NT2/D1 (cell line): ENCODE data around the gene PRAC2.
A peak's percentile ranks its signal among the peaks of the same experiment; 100 is the strongest.

ENCODE experiments used
- DNase-seq: peaks from one replicate; pipeline ENCODE4 v3.0.0-alpha.2; 2011; ENCODE audit warnings: low read depth, low spot score
- H3K27me3 ChIP-seq: 2 replicates; pipeline ENCODE4 v1.6.0; 2011; ENCODE audit warnings: mild to moderate bottlenecking; ENCODE audit not compliant: insufficient read length, insufficient read depth
- H3K36me3 ChIP-seq: 2 replicates; pipeline ENCODE4 v1.6.1; 2011; ENCODE audit warnings: mild to moderate bottlenecking, low read length, mixed read lengths; ENCODE audit not compliant: insufficient read depth, insufficient read length
- H3K4me1 ChIP-seq: 2 replicates; pipeline ENCODE4 v1.5.1; 2011; ENCODE audit not compliant: insufficient read depth, insufficient read length
- H3K4me3 ChIP-seq: 2 replicates; pipeline ENCODE4 v1.5.1; 2011; ENCODE audit warnings: low read depth; ENCODE audit not compliant: insufficient read length
- H3K9ac ChIP-seq: 2 replicates; pipeline ENCODE4 v1.6.0; 2011; ENCODE audit warnings: low read depth; ENCODE audit not compliant: insufficient read length
- H3K9me3 ChIP-seq: 2 replicates; pipeline ENCODE4 v1.5.1; 2011; ENCODE audit warnings: mild to moderate bottlenecking, low read length; ENCODE audit not compliant: insufficient read depth
- SUZ12 ChIP-seq: IDR thresholded peaks from 2 replicates; pipeline ENCODE4 v1.6.1; 2011; ENCODE audit not compliant: insufficient read length, insufficient read depth; ENCODE audit errors: extremely low read depth
- YY1 ChIP-seq: IDR thresholded peaks from 2 replicates; pipeline ENCODE4 v1.6.1; 2011; ENCODE audit not compliant: insufficient read length, insufficient read depth
- ZNF274 ChIP-seq: IDR thresholded peaks from 2 replicates; pipeline ENCODE4 v1.6.1; 2011; ENCODE audit warnings: mild to moderate bottlenecking, low read depth, low read length

Gene PRAC2

GRCh38 chr17:48722201-48722907 is 631 bp upstream of the PRAC2 start, which contains the start of gene PRAC1:
PRAC1 (minus strand) TSS chr17:48722518; CDS start chr17:48722392, 126 bp downstream.
- TF ChIP-seq SUZ12 (peak; percentile 47), ZNF274 (no peak), YY1 (no peak)
- H3K27me3 ChIP-seq = peaks cover 100% of the 10 kb centered on the region
- H3K36me3 ChIP-seq = no peaks in the 10 kb centered on the region
- H3K9me3 ChIP-seq = no peaks in the 10 kb centered on the region
- DNase-seq = no peak
- H3K4me1 ChIP-seq = peaks cover 20% of the 10 kb centered on the region
- H3K4me3 ChIP-seq = peak within 1 kb of the TSS; percentile 12
- H3K9ac ChIP-seq = peak within 1 kb of the TSS; percentile 13

GRCh38 chr17:48723423-48724250 is 652 bp downstream of the PRAC2 start:
- DNase-seq = no peak
- TF ChIP-seq SUZ12 (no peak), ZNF274 (no peak), YY1 (no peak)
- H3K9me3 ChIP-seq = no peaks in the 10 kb centered on the region
- H3K4me3 ChIP-seq = peak overlapping the region; percentile 12
- H3K9ac ChIP-seq = peak overlapping the region; percentile 13
- H3K27me3 ChIP-seq = peaks cover 100% of the 10 kb centered on the region
- H3K36me3 ChIP-seq = no peaks in the 10 kb centered on the region
- H3K4me1 ChIP-seq = peaks cover 14% of the 10 kb centered on the region

DNA sequence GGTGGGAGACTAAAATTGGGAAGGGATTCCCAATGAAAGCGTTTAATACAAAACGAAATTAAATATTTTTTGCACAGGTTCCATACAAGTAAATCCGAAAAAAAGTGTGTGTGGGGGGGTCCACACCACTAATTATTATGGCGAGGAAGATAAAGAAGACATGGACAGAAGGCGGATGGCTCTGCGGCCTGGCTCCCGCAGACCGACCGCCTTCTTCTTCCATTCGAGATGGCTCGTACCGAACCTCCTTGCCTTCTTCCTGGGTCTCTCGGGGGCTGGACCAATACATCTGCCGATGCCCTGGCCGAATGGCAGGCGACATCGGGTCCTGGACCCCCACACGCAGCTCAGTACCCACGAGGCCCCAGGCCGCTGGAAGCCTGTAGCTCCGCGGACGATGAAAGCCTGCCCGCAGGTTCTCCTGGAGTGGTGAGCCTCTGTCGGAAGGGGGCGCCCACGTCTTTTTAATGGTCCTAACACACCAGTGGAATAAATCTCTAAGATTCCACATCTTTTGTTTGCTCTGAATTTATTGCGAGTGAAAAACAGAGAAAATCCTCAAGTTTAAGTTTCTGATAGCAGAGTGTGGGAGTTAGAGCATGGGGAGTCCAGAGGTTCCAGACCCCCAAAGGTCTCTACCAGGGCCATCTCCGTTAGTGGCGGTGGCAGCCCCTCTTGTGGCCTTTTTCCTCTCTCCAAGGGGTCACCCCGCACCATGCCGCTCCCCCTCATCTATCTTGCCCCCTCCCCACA is 1.4 kb downstream of the PRAC2 start:
- no peak for DNase-seq
- Histone ChIP-seq H3K36me3 (no peaks in the 10 kb centered on the region), H3K9ac (no peak overlapping the region), H3K27me3 (peaks cover 99% of the 10 kb centered on the region), H3K9me3 (no peaks in the 10 kb centered on the region), H3K4me1 (peaks cover 8% of the 10 kb centered on the region), H3K4me3 (no peak overlapping the region)
- TF ChIP-seq YY1 = no peak
- TF ChIP-seq SUZ12 = peak; percentile 65

- TF ChIP-seq ZNF274 = no peak
- no peak for TF ChIP-seq SUZ12
- TF ChIP-seq YY1 = no peak
- H3K36me3 ChIP-seq = no peaks in the 10 kb centered on the region
- no peak overlapping the region for H3K4me3 ChIP-seq
- H3K9ac ChIP-seq = no peak overlapping the region
- peaks cover 99% of the 10 kb centered on the region for H3K27me3 ChIP-seq
- no peaks in the 10 kb centered on the region for H3K9me3 ChIP-seq
- DNase-seq = no peak
- peaks cover 6% of the 10 kb centered on the region for H3K4me1 ChIP-seq
Measured at GRCh38 chr17:48725004-48725287, 2.0 kb downstream of the PRAC2 start.

- Histone ChIP-seq H3K36me3 (no peaks in the 10 kb centered on the region), H3K9ac (no peak overlapping the region)
- TF ChIP-seq YY1 = no peak
- no peak for TF ChIP-seq ZNF274
- no peak for TF ChIP-seq SUZ12
Measured at GRCh38 chr17:48725288-48726064, 2.5 kb downstream of the PRAC2 start.

GRCh38 chr17:48726114-48726915 is 3.3 kb downstream of the PRAC2 start:
- H3K27me3 ChIP-seq = peaks cover 99% of the 10 kb centered on the region
- no peak for DNase-seq
- TF ChIP-seq YY1 (no peak), ZNF274 (no peak), SUZ12 (no peak)
- no peaks in the 10 kb centered on the region for H3K9me3 ChIP-seq
- peaks cover 3% of the 10 kb centered on the region for H3K4me1 ChIP-seq
- no peak overlapping the region for H3K9ac ChIP-seq
- no peak overlapping the region for H3K4me3 ChIP-seq
- H3K36me3 ChIP-seq = no peaks in the 10 kb centered on the region

More at GRCh38 chr17:48725288-48726064, 2.5 kb downstream of the PRAC2 start:
- H3K4me3 ChIP-seq = no peak overlapping the region
- H3K4me1 ChIP-seq = peaks cover 3% of the 10 kb centered on the region
- no peak for DNase-seq
- no peaks in the 10 kb centered on the region for H3K9me3 ChIP-seq
- H3K27me3 ChIP-seq = peaks cover 99% of the 10 kb centered on the region
